ENCODE results near the gene ZCCHC4. TPM values are rescaled to one million over a fixed set of nuclear protein-coding genes. Genes with fewer than 3 reads are reported as not detected.

The ZCCHC4 gene
- polyA plus RNA-seq, 1 donor (not counting 4 experiments of a cell fraction or from before 2014, with no cell fraction given), result 10.8 TPM

DNA sequence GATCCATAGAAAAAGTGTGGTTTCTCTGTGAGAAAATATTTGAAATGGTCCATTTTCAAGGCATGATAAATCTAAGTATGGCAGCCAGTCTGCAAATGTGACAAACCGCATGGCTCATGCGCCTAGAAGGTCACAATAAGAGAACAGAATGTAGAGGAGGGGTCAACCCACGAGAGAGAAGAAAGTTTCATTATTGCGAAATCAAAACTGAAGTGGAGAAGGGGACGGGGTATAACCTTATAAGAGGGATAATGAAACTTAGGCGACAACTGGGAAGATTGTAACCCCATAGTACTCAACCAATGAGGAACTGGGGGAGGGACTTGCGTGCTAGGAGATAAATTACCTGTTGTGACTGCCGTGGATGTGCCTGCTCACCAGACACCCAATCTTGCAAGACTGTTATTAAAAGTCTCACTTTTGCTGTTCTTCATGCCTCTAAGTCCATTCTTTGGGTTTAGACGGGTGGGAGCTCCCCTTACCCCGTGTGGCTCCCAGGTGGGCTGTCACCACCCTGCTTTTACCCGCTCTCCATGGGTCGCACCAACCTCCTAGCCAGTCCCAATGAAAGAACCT, 21.3 kb upstream of the ZCCHC4 start:
- FAIRE-seq (no peak), DNase-seq (ENCODE audit: low read depth, low spot score) (no peak)
- no peak overlapping the region for H3K9ac ChIP-seq (ENCODE audit: control insufficient read depth, extremely low read depth, insufficient read depth, low read length)
- H3K4me1 ChIP-seq (ENCODE audit: control insufficient read depth, extremely low read depth, insufficient read depth, low read length), result no peaks in the 10 kb centered on the region
- H3K4me2 ChIP-seq (ENCODE audit: control insufficient read depth, extremely low read depth, insufficient read depth, low read depth, low read length), result no peak overlapping the region
- dilution Hi-C loops (cut with MboI; ENCODE audit: extremely low pct_ligation_motif_present, low sequenced_read_pairs), result no loop called here
- TF ChIP-seq, protein P1, sequence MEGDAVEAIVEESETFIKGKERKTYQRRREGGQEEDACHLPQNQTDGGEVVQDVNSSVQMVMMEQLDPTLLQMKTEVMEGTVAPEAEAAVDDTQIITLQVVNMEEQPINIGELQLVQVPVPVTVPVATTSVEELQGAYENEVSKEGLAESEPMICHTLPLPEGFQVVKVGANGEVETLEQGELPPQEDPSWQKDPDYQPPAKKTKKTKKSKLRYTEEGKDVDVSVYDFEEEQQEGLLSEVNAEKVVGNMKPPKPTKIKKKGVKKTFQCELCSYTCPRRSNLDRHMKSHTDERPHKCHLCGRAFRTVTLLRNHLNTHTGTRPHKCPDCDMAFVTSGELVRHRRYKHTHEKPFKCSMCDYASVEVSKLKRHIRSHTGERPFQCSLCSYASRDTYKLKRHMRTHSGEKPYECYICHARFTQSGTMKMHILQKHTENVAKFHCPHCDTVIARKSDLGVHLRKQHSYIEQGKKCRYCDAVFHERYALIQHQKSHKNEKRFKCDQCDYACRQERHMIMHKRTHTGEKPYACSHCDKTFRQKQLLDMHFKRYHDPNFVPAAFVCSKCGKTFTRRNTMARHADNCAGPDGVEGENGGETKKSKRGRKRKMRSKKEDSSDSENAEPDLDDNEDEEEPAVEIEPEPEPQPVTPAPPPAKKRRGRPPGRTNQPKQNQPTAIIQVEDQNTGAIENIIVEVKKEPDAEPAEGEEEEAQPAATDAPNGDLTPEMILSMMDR (optimal IDR thresholded peaks at IDR 0.05 in 1 of 3, IDR thresholded peaks at IDR 0.05 in 1 of 3, conservative IDR thresholded peaks at IDR 0.05 in 1 of 3; ENCODE audit: extremely low read depth in 1 of 3, insufficient read depth in 2 of 3, low read length in 3 of 3), result no peak
- TF ChIP-seq EZH2 (IDR thresholded peaks at IDR 0.05; ENCODE audit: low read length), result no peak
- H3K9me1 ChIP-seq (ENCODE audit: control insufficient read depth, extremely low read depth, insufficient read depth, low read length), result no peaks in the 10 kb centered on the region
- H3K4me3 ChIP-seq (ENCODE audit: control insufficient read depth in 2 of 3, extremely low read depth in 1 of 3, insufficient read depth in 2 of 3, low read depth in 1 of 3, low read length in 3 of 3), result no peak overlapping the region
- no peaks in the 10 kb centered on the region for H3K36me3 ChIP-seq (ENCODE audit: control insufficient read depth in 2 of 2, extremely low read depth in 1 of 2, insufficient read depth in 2 of 2, low read length in 2 of 2)
- no peaks in the 10 kb centered on the region for H4K20me1 ChIP-seq (ENCODE audit: control insufficient read depth, extremely low read depth, insufficient read depth, low read length)
- no peaks in the 10 kb centered on the region for H3K27me3 ChIP-seq (ENCODE audit: control insufficient read depth, extremely low read depth, insufficient read depth, low read length)
- H3K9me3 ChIP-seq (ENCODE audit: control insufficient read depth, low read depth, low read length), result no peaks in the 10 kb centered on the region
- no peak overlapping the region for H3K27ac ChIP-seq (ENCODE audit: control insufficient read depth, insufficient read depth, low read length)
- no peak overlapping the region for H2AFZ ChIP-seq (ENCODE audit: control insufficient read depth, low read length)
- no peaks in the 10 kb centered on the region for H3K79me2 ChIP-seq (ENCODE audit: control insufficient read depth, insufficient read depth, low read length)

DNA sequence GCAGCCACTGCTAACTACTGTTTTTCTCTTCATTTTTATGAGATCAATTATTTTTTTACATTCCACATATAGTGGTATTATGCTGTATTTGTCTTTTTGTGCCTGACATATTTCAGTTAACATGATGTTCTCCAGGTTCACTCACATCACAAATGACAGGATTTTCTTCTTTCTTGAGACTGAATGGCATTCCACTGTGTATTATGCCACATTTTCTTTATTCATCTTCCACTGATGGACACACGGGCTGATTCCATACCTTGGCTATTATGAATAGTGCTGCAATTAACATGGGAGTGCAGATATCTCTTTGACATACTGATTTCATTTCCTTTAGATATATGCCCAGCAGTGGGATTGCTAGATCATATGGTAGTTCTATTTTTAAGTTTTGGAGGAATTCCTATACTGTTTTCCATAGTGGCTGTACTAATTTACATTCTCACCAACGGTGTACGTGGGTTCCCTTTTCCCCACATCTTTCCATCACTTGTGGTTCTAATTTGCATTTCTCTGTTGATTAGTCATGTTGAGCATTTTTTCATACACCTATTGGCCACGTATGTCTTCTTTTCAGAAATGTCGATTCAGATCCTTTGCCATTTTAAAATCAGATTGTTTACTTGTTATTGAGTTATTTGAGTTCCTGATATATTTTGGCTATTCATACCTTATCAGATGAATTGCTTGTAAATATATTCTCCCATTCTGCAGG, 14.9 kb upstream of the ZCCHC4 start:
- H3K27ac ChIP-seq (ENCODE audit: control insufficient read depth, insufficient read depth, low read length), result no peak overlapping the region
- no peaks in the 10 kb centered on the region for H3K27me3 ChIP-seq (ENCODE audit: control insufficient read depth, extremely low read depth, insufficient read depth, low read length)
- H3K9me3 ChIP-seq (ENCODE audit: control insufficient read depth, low read depth, low read length), result no peaks in the 10 kb centered on the region
- no peaks in the 10 kb centered on the region for H3K36me3 ChIP-seq (ENCODE audit: control insufficient read depth in 2 of 2, extremely low read depth in 1 of 2, insufficient read depth in 2 of 2, low read length in 2 of 2)
- H3K9me1 ChIP-seq (ENCODE audit: control insufficient read depth, extremely low read depth, insufficient read depth, low read length), result no peaks in the 10 kb centered on the region
- dilution Hi-C loops (cut with MboI; ENCODE audit: extremely low pct_ligation_motif_present, low sequenced_read_pairs), result no loop called here
- no peak overlapping the region for H3K4me3 ChIP-seq (ENCODE audit: control insufficient read depth in 2 of 3, extremely low read depth in 1 of 3, insufficient read depth in 2 of 3, low read depth in 1 of 3, low read length in 3 of 3)
- H3K4me1 ChIP-seq (ENCODE audit: control insufficient read depth, extremely low read depth, insufficient read depth, low read length), result peaks cover 8% of the 10 kb centered on the region
- H3K79me2 ChIP-seq (ENCODE audit: control insufficient read depth, insufficient read depth, low read length), result no peaks in the 10 kb centered on the region
- no peak for FAIRE-seq
- no peak for DNase-seq (ENCODE audit: low read depth, low spot score)
- no peaks in the 10 kb centered on the region for H4K20me1 ChIP-seq (ENCODE audit: control insufficient read depth, extremely low read depth, insufficient read depth, low read length)
- TF ChIP-seq, protein P1 (optimal IDR thresholded peaks at IDR 0.05 in 1 of 3, IDR thresholded peaks at IDR 0.05 in 1 of 3, conservative IDR thresholded peaks at IDR 0.05 in 1 of 3; ENCODE audit: extremely low read depth in 1 of 3, insufficient read depth in 2 of 3, low read length in 3 of 3), result no peak
- TF ChIP-seq EZH2 (IDR thresholded peaks at IDR 0.05; ENCODE audit: low read length), result no peak
- no peak overlapping the region for H3K4me2 ChIP-seq (ENCODE audit: control insufficient read depth, extremely low read depth, insufficient read depth, low read depth, low read length)
- no peak overlapping the region for H2AFZ ChIP-seq (ENCODE audit: control insufficient read depth, low read length)
- no peak overlapping the region for H3K9ac ChIP-seq (ENCODE audit: control insufficient read depth, extremely low read depth, insufficient read depth, low read length)

Data from keratinocyte (primary cell).